ENCODE measurements around the gene MERTK. TPM values are rescaled to one million over a fixed set of nuclear protein-coding genes. Genes with fewer than 3 reads are reported as not detected.

MERTK gene
- total RNA-seq, 4 donors from 2014 or later, result 29.4 to 63.0 (median 48.6) TPM

DNA sequence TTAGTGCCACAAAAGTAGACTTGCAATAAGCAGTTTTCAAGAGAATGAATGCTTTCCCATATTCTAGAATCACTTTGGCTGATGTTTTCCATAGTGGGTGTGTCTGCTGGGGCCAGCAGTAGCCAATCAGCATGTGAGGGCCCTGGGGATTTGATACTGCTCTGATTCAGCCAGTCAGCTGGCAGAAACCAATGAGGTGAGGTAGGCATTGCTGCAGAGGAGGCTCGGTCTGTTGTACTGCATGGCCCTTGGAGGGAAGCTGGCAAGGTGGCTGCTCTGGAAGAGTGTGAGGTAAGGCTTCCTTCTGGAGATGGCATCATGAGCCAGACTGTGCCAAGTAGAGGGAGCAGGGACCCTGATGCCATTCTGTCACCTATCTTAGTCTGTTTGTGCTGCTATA, 179.4 kb downstream of the MERTK start:
- ATAC-seq (ENCODE audit: low FRiP score) (no peak), DNase-seq (ENCODE audit: low spot score) (no peak)
- TF ChIP-seq, protein P1, sequence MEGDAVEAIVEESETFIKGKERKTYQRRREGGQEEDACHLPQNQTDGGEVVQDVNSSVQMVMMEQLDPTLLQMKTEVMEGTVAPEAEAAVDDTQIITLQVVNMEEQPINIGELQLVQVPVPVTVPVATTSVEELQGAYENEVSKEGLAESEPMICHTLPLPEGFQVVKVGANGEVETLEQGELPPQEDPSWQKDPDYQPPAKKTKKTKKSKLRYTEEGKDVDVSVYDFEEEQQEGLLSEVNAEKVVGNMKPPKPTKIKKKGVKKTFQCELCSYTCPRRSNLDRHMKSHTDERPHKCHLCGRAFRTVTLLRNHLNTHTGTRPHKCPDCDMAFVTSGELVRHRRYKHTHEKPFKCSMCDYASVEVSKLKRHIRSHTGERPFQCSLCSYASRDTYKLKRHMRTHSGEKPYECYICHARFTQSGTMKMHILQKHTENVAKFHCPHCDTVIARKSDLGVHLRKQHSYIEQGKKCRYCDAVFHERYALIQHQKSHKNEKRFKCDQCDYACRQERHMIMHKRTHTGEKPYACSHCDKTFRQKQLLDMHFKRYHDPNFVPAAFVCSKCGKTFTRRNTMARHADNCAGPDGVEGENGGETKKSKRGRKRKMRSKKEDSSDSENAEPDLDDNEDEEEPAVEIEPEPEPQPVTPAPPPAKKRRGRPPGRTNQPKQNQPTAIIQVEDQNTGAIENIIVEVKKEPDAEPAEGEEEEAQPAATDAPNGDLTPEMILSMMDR (IDR thresholded peaks at IDR 0.05), result no peak

Small RNAs within 50 kb of the gene (small RNA-seq; reads per million reads assigned to genes)
- gene RN7SL297P, result not detected

Other genes with a start within 250 kb of the MERTK start
- gene ANAPC1, start 14.4 kb upstream of the MERTK start, total RNA-seq, result 10 to 100 TPM; 30.3 to 59.6 (median 38.5) TPM
- gene TMEM87B, start 156.7 kb downstream of the MERTK start, total RNA-seq, result 10 to 100 TPM; 18.6 to 24.6 (median 22.6) TPM
- 1 to 10 TPM in 3 of 4 donors, under 1 TPM in 1; 0.44 to 9.5 (median 7.2) TPM for gene FBLN7, start 239.8 kb downstream of the MERTK start, total RNA-seq